Measurements from ENCODE around the gene PPM1B.

GRCh38 chr2:44271296-44271695, 102.6 kb downstream of the PPM1B start:
- TF ChIP-seq CTCF (IDR thresholded peaks at IDR 0.05; ENCODE audit: borderline replicate concordance, extremely low read depth, low read length, poor library complexity, severe bottlenecking) (no peak), EZH2 (IDR thresholded peaks at IDR 0.05; ENCODE audit: borderline replicate concordance, low read depth, low read length, severe bottlenecking) (no peak)

Measured in DND-41 (cell line).